Ovary (tissue), 3 donors: ENCODE data around the gene SPATA13.

ENCODE experiments used
- POLR2A ChIP-seq: fragments of 450-650 bp; IDR thresholded peaks from one replicate; pipeline ENCODE4 v1.6.1; 2017; ENCODE audit warnings: antibody characterized with exemption, mild to moderate bottlenecking, moderate library complexity
- TF ChIP-seq, protein P1 (sequence below), 3 donors: fragments of 450-650 bp in 2 of 3; fragments of 200-600 bp in 1 of 3; IDR thresholded peaks; one replicate each; pipeline versions ENCODE4 v1.5.1 to v1.8.0; 2016 to 2022; ENCODE audit warnings: antibody characterized with exemption in 3 of 3, mild to moderate bottlenecking in 1 of 3
- donor health status: DM: no; HTN: no; CAD: no.

- TF ChIP-seq, protein P1, sequence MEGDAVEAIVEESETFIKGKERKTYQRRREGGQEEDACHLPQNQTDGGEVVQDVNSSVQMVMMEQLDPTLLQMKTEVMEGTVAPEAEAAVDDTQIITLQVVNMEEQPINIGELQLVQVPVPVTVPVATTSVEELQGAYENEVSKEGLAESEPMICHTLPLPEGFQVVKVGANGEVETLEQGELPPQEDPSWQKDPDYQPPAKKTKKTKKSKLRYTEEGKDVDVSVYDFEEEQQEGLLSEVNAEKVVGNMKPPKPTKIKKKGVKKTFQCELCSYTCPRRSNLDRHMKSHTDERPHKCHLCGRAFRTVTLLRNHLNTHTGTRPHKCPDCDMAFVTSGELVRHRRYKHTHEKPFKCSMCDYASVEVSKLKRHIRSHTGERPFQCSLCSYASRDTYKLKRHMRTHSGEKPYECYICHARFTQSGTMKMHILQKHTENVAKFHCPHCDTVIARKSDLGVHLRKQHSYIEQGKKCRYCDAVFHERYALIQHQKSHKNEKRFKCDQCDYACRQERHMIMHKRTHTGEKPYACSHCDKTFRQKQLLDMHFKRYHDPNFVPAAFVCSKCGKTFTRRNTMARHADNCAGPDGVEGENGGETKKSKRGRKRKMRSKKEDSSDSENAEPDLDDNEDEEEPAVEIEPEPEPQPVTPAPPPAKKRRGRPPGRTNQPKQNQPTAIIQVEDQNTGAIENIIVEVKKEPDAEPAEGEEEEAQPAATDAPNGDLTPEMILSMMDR (IDR thresholded peaks at IDR 0.05), result no peak
- TF ChIP-seq POLR2A, result no peak
Observed at GRCh38 chr13:24192057-24192810, 31.7 kb downstream of the SPATA13 start.
